Right lobe of liver (tissue), 6 donors: Measurements from ENCODE around the gene SPOCK1. TPM values are rescaled to one million over a fixed set of nuclear protein-coding genes. Genes with fewer than 3 reads are reported as not detected.
A peak's percentile ranks its signal among the peaks of the same experiment; 100 is the strongest.

Source experiments
- ATAC-seq, 4 donors: fragments of 200-7000 bp; cut with Tn5 transposase; one replicate each; pipeline ENCODE4 v1.9.1; 2020; ENCODE audit warnings: mild to moderate bottlenecking in 4 of 4, moderate library complexity in 4 of 4
- DNase-seq, 3 donors: peaks; one replicate each; pipeline ENCODE4 v3.0.0-alpha.2; 2020
- H3K27ac ChIP-seq, 3 donors: fragments of 200-600 bp; one replicate each; pipeline ENCODE4 v1.8.0; 2022
- H3K27me3 ChIP-seq, 2 donors: fragments of 200-600 bp; one replicate each; pipeline ENCODE4 v1.8.0; 2022
- H3K36me3 ChIP-seq, 4 donors: fragments of 200-600 bp; sonication (generic) in 1 of 4; one replicate each; pipeline versions ENCODE4 v1.5.1 to v1.8.0; 2017 to 2022; ENCODE audit warnings: control low read depth in 1 of 4
- H3K4me1 ChIP-seq, 4 donors: fragments of 200-600 bp; sonication (generic) in 1 of 4; one replicate each; pipeline versions ENCODE4 v1.5.1 to v1.8.0; 2017 to 2022; ENCODE audit warnings: control low read depth in 1 of 4
- H3K4me3 ChIP-seq, 3 donors: fragments of 200-600 bp; one replicate each; pipeline ENCODE4 v1.8.0; 2022
- H3K9me3 ChIP-seq, 4 donors: fragments of 200-600 bp; sonication (generic) in 1 of 4; one replicate each; pipeline versions ENCODE4 v1.5.1 to v1.8.0; 2017 to 2022; ENCODE audit warnings: control low read depth in 1 of 4
- CTCF ChIP-seq, 4 donors: fragments of 200-600 bp in 3 of 4; fragments of 450-650 bp in 1 of 4; IDR thresholded peaks; one replicate each; pipeline versions ENCODE4 v1.5.1 to v1.8.0; 2016 to 2022; ENCODE audit warnings: antibody characterized with exemption in 4 of 4, mild to moderate bottlenecking in 2 of 4
- POLR2A ChIP-seq: fragments of 450-650 bp; IDR thresholded peaks from one replicate; pipeline ENCODE4 v1.6.1; 2017; ENCODE audit warnings: antibody characterized with exemption, mild to moderate bottlenecking
- WGBS: methylation state at CpG from one replicate; pipeline ENCODE4 v1.1.6; 2018; ENCODE audit warnings: low coverage, low lambda C conversion rate; ENCODE audit not compliant: insufficient coverage; ENCODE audit errors: missing lambda C conversion rate; 5-methylcytosine and 5-hydroxymethylcytosine counted together
- intact Hi-C, 2 donors: fragments of 100-400 bp; cut with DNase I; formaldehyde crosslinking; loops; one replicate each; pipeline versions ENCODE4 v1.11.2 to v1.14.1; 2022
- total RNA-seq, 6 experiments: library from RNA; depleted of rRNA in 2 of 6; stranded (reverse); fragments of >200 nt in 2 of 6; fragmentation: NEBNext Ultra II Directional in 3 of 6; extraction: Animal tissue kit (Norgen Biotek cat#: 25700) in 3 of 6; gene quantifications; one replicate each; pipeline versions ENCODE4 v1.1.0 to v1.2.4, GENCODE V29; 2016 to 2023
- donor health status: DM: no; HTN: yes; CAD: no.
- donor health status: DM: no; HTN: no; CAD: no.
- donor health status: DM: no; HTN: no; CAD: no.
- donor health status: DM: no; HTN: yes; CAD: no.
- donor health status: DM: no; HTN: yes; CAD: no.

Gene SPOCK1
- total RNA-seq, 6 experiments from 2014 or later = 0.06 to 0.86 (median 0.15) TPM; not detected in 1

- ATAC-seq (peak in 1 of 4 donors; percentile 4), DNase-seq (peak in 2 of 3 donors; percentile 25 to 56)
- no peak for TF ChIP-seq CTCF (IDR thresholded peaks at IDR 0.05)
- no peak for TF ChIP-seq POLR2A
- peaks cover 0 to 9% (median 0%) of the 10 kb centered on the region in 4 donors for H3K4me1 ChIP-seq
- H3K36me3 ChIP-seq = no peaks in the 10 kb centered on the region
- intact Hi-C loops = loop anchor here in 1 of 2 donors (10.0 kb wide), 2 partner anchors 154 to 184 kb away; no protein-coding TSS in a partner anchor
- H3K27ac ChIP-seq = no peak overlapping the region
- peaks cover 0 to 7% of the 10 kb centered on the region in 2 donors for H3K27me3 ChIP-seq
- WGBS = 10% methylated on average over 4 of the region's 57 CpGs
- H3K9me3 ChIP-seq = no peaks in the 10 kb centered on the region
- no peak overlapping the region for H3K4me3 ChIP-seq
These were observed 808 bp downstream of the SPOCK1 start for GRCh38 chr5:137498301-137498735.

GRCh38 chr5:137497396-137498290, 1.5 kb downstream of the SPOCK1 start:
- intact Hi-C loops = loop anchor here in 1 of 2 donors (10.0 kb wide), 2 partner anchors 153 to 183 kb away; no protein-coding TSS in a partner anchor
- H3K4me1 ChIP-seq = peaks cover 0 to 9% (median 0%) of the 10 kb centered on the region in 4 donors
- no peak for TF ChIP-seq CTCF (IDR thresholded peaks at IDR 0.05)
- no peak for TF ChIP-seq POLR2A

GRCh38 chr5:137496919-137497318, 2.2 kb downstream of the SPOCK1 start:
- ATAC-seq = no peak
- Histone ChIP-seq H3K9me3 (no peaks in the 10 kb centered on the region), H3K4me3 (no peak overlapping the region), H3K27ac (no peak overlapping the region), H3K4me1 (peaks cover 0 to 9% (median 0%) of the 10 kb centered on the region in 4 donors), H3K27me3 (peaks cover 0 to 7% of the 10 kb centered on the region in 2 donors), H3K36me3 (no peaks in the 10 kb centered on the region)
- intact Hi-C loops = loop anchor here in 1 of 2 donors (10.0 kb wide), 2 partner anchors 152 to 182 kb away; no protein-coding TSS in a partner anchor
- no peak for DNase-seq
- 38% methylated on average over 1 of the region's 1 CpG for WGBS
- TF ChIP-seq CTCF (IDR thresholded peaks at IDR 0.05) (no peak), POLR2A (no peak)

More at GRCh38 chr5:137497396-137498290, 1.5 kb downstream of the SPOCK1 start:
- H3K27me3 ChIP-seq = peaks cover 0 to 7% of the 10 kb centered on the region in 2 donors
- WGBS = 52% methylated on average over 10 of the region's 22 CpGs
- no peak overlapping the region for H3K27ac ChIP-seq
- no peaks in the 10 kb centered on the region for H3K9me3 ChIP-seq
- DNase-seq (peak in 1 of 3 donors; percentile 46), ATAC-seq (no peak)
- H3K4me3 ChIP-seq = no peak overlapping the region
- H3K36me3 ChIP-seq = no peaks in the 10 kb centered on the region

- intact Hi-C loops = loop anchor here in 1 of 2 donors (10.0 kb wide), 2 partner anchors 148 to 178 kb away; no protein-coding TSS in a partner anchor
- ATAC-seq (no peak), DNase-seq (no peak)
- 79% methylated on average over 1 of the region's 1 CpG for WGBS
- Histone ChIP-seq H3K9me3 (no peaks in the 10 kb centered on the region), H3K4me1 (no peaks in the 10 kb centered on the region), H3K27ac (no peak overlapping the region), H3K4me3 (no peak overlapping the region), H3K27me3 (no peaks in the 10 kb centered on the region), H3K36me3 (no peaks in the 10 kb centered on the region)
- TF ChIP-seq CTCF (IDR thresholded peaks at IDR 0.05) (no peak), POLR2A (no peak)
These were observed 6.8 kb downstream of the SPOCK1 start for GRCh38 chr5:137492331-137492730.
